ENCODE data around the gene IQCF5. TPM values are rescaled to one million over a fixed set of nuclear protein-coding genes. Genes with fewer than 3 reads are reported as not detected.
"Not testable (repeated sequence)": the region's sequence is repeated elsewhere in the genome, so short reads cannot be mapped to it uniquely, and the experiment has no call there.

The IQCF5 gene
- total RNA-seq, 1 experiment from 2014 or later = not detected

DNA sequence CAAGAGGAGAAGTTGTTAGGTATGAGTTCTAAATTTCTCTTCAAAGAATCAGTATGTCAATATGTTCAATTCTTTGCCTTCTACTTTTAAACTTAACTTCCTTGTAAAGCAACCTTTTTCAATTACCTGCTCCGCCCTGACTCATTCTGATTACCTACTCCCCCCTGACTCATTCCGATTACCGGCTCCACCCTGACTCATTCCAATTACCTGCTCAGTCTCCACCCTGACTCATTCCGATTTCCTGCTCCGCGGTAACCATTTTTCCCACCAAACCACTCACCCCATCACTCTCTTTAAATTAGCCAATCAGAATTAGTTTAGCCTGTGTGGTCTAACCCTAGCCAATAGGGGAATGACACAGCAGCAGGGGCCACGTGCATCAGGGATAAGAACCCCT is 27.0 kb upstream of the IQCF5 start:
- H3K9ac ChIP-seq (ENCODE audit: low read length) = 0 out of 2 replicates have a peak overlapping the region, but pooled peaks have one; percentile 10
- H3K79me2 ChIP-seq (ENCODE audit: insufficient read depth, low read length); POLR2A ChIA-PET; BruUV-seq (replicated peaks); H3K9me3 ChIP-seq (ENCODE audit: control insufficient read depth in 1 of 2, insufficient read depth in 1 of 2, low read depth in 1 of 2, low read length in 2 of 2); H4K20me1 ChIP-seq (ENCODE audit: insufficient read depth); intact Hi-C loops (cut with micrococcal nuclease); H3K36me3 ChIP-seq (ENCODE audit: control insufficient read depth in 1 of 2, insufficient read depth in 2 of 2, low read length in 2 of 2); H3K27me3 ChIP-seq (ENCODE audit: insufficient read depth, low read length); H3K9me2 ChIP-seq (ENCODE audit: insufficient read depth); RAD21 ChIA-PET (ENCODE audit: low non-redundant PET in 1 of 2, low total read pairs in 2 of 2, uncharacterized antibody in 2 of 2, unreplicated experiment in 2 of 2): not testable (repeated sequence)
- peak; percentile 84 for TF ChIP-seq FOSL1 (IDR thresholded peaks at IDR 0.05; ENCODE audit: low read depth)
- TF ChIP-seq CBX3 (IDR thresholded peaks at IDR 0.05; ENCODE audit: low read depth) = peak; percentile 66; the same call in 1 of the 2 replicates
- peak; percentile 23; the same call in 1 of the 2 replicates for TF ChIP-seq SRF (IDR thresholded peaks at IDR 0.05; ENCODE audit: low read depth)
- peak; percentile 77 for TF ChIP-seq JUND (IDR thresholded peaks at IDR 0.05)
- peak; percentile 54 for TF ChIP-seq SP1 (IDR thresholded peaks at IDR 0.05; ENCODE audit: low read depth)
- TF ChIP-seq, protein P1, sequence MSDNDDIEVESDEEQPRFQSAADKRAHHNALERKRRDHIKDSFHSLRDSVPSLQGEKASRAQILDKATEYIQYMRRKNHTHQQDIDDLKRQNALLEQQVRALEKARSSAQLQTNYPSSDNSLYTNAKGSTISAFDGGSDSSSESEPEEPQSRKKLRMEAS (IDR thresholded peaks at IDR 0.05) = peak; percentile 40
- H3K4me3 ChIP-seq (replicated peaks in 1 of 2; ENCODE audit: low read depth in 1 of 2, low read length in 2 of 2) = peak overlapping the region in 1 of 2 experiments; percentile 16; a peak in 1 of 4 replicates
- peaks cover 7 to 38% of the 10 kb centered on the region in 2 experiments for H3K4me1 ChIP-seq (ENCODE audit: control insufficient read depth in 1 of 2, insufficient read depth in 2 of 2, low read length in 2 of 2)
- H3K27ac ChIP-seq (ENCODE audit: low read depth, low read length) = peak overlapping the region; percentile 28; the same call in 1 of the 2 replicates
- peak overlapping the region; percentile 66 for H3K4me2 ChIP-seq (ENCODE audit: low read length)
- CTCF ChIA-PET = interaction anchor here (1.0 kb wide), 1 partner anchor 39 kb away, joined by 3 read pairs; the partner anchor contains the start of gene RRP9
- ATAC-seq (peak; percentile 71), DNase-seq (ENCODE audit: low read depth, low spot score) (peak; percentile 85)
- H2AFZ ChIP-seq (ENCODE audit: low read depth, low read length, poor library complexity, severe bottlenecking) = peak overlapping the region; percentile 80

DNA sequence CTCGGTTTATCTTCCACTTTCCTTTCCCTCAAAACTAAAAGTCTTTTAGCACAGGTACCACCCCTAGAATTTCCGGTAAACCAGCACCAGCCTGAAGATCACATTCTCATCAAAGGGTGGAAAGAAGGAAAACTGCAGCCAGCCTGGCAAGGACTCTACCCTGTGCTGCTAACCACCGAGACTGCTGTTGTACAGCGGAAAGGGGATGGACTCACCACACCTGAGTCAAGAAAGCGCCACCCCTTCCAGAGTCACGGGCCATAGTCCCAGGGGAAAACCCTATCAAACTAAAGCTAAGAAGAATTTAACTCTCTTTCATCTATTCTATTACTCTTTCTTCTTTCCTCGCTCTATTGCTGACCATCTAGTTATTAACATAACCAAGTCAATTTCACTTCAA is 24.6 kb upstream of the IQCF5 start:
- RAD21 ChIA-PET (ENCODE audit: low non-redundant PET in 1 of 2, low total read pairs in 2 of 2, uncharacterized antibody in 2 of 2, unreplicated experiment in 2 of 2); H3K27me3 ChIP-seq (ENCODE audit: insufficient read depth, low read length); H3K4me3 ChIP-seq (replicated peaks in 1 of 2; ENCODE audit: low read depth in 1 of 2, low read length in 2 of 2); intact Hi-C loops (cut with micrococcal nuclease); ATAC-seq; H3K9ac ChIP-seq (ENCODE audit: low read length); POLR2A ChIA-PET; H3K36me3 ChIP-seq (ENCODE audit: control insufficient read depth in 1 of 2, insufficient read depth in 2 of 2, low read length in 2 of 2); CTCF ChIA-PET; H3K4me2 ChIP-seq (ENCODE audit: low read length); H3K27ac ChIP-seq (ENCODE audit: low read depth, low read length); DNase-seq (ENCODE audit: low read depth, low spot score); H2AFZ ChIP-seq (ENCODE audit: low read depth, low read length, poor library complexity, severe bottlenecking); H4K20me1 ChIP-seq (ENCODE audit: insufficient read depth); H3K9me3 ChIP-seq (ENCODE audit: control insufficient read depth in 1 of 2, insufficient read depth in 1 of 2, low read depth in 1 of 2, low read length in 2 of 2); H3K9me2 ChIP-seq (ENCODE audit: insufficient read depth); H3K79me2 ChIP-seq (ENCODE audit: insufficient read depth, low read length); BruUV-seq (replicated peaks): not testable (repeated sequence)
- H3K4me1 ChIP-seq (ENCODE audit: control insufficient read depth in 1 of 2, insufficient read depth in 2 of 2, low read length in 2 of 2) = peaks cover 11 to 53% of the 10 kb centered on the region in 2 experiments
